ENCODE measurements around the gene TTC38.
"Not testable (repeated sequence)": the region's sequence is repeated elsewhere in the genome, so short reads cannot be mapped to it uniquely, and the experiment has no call there.

Gene TTC38

DNA sequence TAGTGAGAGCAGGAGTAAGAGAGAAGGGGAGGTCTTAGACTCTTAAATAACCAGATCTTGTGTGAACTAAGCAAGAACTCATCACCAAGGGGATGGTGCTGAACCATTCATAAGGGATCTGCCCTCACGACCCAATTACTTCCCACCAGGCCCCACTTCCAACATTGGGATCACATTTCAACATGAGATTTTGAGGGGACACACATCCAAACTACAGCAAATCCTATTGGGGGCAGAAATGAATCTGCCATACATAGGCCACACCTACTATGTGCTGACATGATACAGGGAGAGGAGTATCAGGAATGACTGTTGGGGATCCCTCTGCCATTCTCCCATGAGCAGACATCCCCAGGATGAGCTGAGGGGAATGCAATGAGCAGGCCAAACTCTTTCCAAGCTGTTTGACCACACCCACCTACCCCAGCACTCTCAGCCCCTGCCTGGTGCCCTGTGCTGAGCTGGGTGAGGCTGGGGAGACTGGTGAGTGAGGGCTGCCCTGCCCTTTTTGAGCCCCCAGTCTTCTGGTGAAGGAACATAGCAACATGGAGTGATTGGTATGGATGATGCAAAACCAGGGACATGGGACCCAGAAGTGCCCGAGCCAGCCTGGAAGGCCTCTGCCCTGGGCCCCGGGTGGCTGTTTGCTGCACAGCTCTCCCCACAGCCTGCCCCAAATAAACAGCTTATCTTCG, 27.6 kb downstream of the TTC38 start:
- DNase-seq (ENCODE audit: low read depth, low spot score) = no peak

DNA sequence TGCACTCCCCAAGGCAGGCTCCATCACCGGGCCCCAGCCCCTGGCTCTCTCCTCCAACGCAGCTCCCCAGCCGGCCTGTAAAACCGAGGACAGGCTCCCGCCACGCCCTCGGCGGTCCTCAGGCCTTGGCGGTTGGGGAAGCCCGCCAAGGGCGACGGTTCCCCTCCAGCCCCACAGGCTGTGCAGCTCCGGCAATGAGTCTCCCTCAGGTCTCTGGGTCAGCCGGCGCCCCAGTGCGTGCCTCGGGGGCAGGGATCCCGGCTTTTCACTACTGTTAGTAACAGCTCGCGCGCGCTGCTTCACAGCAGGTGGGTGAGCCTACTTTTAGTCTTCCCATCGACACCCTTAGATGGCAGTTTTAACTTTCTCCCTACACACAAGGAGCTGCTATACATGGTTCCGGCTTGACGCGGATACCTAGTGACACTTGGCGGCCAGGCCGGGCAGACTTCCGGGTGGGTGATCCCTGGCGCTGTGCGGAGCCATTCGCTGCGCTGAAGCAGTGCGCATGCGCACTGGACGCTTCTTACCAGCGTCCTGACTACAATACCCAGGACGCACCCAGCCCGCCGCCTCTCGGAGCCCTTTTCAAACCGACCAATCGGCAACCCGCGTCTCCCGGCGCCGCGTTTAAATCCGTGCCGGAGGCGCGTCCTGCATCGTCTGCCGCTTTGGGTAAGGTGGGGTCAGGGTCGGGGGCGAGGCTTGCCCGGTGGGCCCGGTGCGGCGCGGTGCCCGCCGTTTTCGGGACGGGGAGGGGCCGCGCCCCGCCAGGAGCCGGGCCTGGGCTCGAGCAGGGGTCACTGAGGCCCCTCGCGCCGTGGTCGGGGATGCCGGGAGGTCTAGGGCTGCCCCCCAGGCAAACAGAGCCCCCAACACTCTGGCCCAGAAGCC, 28.7 kb downstream of the TTC38 start, which contains the start of gene GTSE1:
GTSE1 (plus strand) TSS at position 614 of the 894 bp plus-strand sequence. CDS start 531 bp downstream, outside the sequence.
- peak; percentile 94 for DNase-seq (ENCODE audit: low read depth, low spot score)

DNA sequence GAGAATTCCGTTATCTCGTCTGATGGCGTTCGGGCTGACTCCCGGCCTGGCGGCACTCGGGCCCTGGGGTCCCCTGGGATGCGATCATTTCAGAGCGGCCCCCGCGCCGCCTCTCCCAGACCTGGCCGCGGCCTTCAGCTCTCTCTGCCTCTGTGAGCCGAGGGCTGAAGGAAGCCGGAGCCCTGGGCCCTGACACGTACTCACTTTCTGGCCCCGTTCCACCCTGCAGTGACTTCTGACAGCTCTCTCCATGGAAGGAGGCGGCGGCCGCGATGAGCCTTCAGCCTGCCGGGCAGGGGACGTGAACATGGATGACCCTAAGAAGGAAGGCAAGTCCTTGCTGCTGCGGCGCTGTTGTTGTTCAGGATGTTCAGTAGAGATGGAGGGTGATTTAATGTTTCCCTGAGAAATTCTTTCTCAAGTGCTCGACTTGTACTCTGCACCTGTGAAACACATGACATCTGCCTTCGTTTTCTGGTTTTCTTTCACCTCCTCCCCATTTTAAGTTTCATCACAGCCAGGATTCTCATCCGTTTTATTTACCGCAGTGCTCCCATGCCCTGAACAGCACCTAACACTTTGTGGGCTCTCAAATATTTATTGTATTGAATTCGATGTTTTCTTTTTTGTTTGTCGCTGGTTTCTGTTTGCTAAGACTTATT, 29.5 kb downstream of the TTC38 start:
- no peak for DNase-seq (ENCODE audit: low read depth, low spot score)

DNA sequence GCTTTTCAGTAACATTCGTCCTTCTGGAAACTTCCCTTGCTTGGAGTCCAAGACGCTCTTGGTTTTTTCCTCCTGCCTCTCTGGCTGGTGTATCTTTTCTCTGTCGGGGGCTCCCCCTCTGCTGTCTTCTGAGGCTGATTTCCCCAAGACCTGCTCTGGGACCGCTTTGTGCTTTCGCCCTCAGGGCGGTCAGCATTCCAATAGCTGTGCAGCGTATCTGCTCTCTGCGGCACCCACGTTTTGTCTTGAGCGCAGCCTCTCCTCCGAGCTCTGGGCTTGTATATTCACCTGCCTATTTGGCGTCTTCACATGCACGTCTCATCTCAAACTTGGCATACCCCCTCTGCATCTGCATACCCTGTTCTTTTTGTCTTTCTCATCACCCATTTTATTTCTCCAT, 31.3 kb downstream of the TTC38 start:
- no peak for DNase-seq (ENCODE audit: low read depth, low spot score)

DNA sequence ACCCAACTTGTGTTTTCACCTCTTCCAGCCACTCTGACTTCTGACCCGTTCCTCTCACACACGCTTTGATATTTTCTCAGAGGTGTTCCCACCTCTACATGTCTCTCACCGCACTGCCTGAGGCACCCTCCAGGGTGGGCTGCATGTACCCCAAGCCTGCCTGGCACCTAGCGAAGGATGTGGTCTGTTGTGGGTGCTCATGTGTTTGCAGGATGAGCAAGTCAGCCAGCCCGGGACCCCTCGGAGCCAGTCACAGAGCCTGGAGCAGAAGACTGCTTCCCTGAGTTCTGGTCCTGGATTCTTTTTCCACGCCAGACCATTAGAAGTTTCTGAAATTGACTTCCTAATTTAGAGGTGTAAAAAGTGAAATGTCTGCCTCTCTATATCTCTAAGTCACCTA, 32.7 kb downstream of the TTC38 start:
- DNase-seq (ENCODE audit: low read depth, low spot score) = no peak

DNA sequence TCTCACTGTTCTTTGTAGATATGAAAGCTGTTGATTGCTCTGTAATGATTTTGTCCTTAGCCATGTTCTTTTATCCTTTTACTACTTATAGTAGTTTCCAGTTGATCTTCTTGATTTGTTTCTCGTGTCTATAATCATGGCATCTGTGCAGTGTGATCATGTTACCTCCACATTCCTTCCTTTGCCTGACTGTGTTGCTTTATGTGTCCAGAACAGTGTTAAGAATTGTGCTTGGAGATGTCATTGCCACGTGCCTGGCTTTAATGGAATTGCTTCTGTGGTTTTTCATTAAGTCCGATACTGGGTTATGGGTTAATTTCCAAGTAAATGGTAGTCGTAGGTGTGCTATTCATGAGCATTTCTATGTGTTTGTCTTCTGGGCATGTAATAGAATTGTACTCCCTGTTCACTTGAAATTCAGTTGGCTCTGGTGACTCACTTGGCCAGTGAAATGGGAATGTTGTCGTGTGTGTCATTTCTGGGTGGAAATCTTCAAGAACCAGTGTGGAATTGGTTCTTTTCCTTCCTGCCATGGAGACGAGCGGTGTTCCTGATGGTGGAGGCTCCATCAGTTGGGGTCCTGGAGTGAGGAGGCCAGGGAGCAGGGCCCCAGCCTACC, 35.6 kb downstream of the TTC38 start:
- DNase-seq (ENCODE audit: low read depth, low spot score) = no peak

DNA sequence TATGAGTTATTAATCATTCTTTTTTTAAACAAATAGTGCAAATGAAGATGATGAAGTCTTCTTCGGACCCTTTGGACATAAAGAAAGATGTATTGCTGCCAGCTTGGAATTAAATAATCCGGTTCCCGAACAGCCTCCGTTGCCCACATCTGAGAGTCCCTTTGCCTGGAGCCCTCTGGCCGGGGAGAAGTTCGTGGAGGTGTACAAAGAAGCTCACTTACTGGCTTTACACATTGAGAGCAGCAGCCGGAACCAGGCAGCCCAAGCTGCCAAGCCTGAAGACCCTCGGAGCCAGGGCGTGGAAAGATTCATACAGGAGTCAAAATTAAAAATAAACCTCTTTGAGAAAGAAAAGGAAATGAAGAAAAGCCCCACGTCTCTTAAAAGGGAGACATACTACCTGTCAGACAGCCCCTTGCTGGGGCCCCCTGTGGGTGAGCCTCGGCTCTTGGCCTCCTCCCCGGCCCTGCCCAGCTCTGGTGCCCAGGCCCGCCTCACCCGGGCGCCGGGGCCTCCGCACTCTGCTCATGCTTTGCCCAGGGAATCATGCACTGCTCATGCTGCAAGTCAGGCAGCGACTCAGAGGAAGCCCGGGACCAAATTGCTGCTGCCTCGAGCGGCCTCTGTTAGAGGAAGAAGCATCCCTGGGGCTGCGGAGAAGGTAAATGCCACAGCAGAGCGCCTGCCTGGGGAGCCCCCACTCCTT, 40.6 kb downstream of the TTC38 start:
- DNase-seq (ENCODE audit: low read depth, low spot score) = no peak

DNA sequence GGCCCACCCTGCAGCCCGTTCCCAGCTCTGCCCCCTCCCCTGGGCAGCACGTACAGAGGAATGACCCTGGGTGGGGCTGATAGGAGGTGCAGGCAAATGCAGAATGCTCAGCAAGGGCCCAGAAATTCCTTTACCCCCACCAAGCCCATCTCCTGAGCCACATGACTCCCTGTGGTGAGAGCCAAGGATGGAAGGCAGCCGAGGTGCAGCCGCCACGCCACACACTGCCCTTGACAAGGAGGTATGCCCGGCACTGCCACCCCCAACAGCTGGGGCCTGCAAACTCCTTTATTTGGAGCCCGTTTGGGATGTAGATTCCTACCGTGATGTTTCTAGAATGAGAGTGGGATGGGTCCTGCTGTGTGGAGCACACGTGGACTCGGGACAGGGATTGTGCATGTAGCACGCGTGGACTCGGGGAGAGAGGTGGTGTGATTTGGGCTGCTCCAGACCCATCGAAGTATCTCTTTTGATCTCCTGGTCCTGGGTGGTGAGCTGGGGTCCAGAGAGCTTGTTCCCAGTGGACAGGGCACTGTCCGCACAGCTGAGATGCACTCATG, 41.8 kb downstream of the TTC38 start:
- DNase-seq (ENCODE audit: low read depth, low spot score) = no peak

DNA sequence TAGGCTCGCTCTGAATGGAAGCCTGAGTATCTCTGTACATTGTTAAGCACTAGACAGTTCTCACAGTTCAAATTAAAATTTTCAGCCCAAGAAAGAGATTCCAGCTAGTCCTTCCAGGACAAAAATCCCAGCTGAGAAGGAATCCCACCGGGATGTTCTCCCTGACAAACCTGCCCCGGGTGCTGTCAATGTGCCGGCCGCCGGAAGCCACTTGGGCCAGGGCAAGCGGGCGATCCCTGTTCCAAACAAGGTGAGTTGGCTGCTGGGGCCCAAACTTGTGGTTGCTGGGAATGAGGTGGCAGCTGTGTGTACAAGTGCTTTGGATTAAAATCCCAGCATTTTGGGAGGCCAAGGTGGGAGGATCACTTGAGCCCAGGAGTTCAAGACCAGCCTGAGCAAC, 44.2 kb downstream of the TTC38 start:
- DNase-seq (ENCODE audit: low read depth, low spot score) = no peak

DNA sequence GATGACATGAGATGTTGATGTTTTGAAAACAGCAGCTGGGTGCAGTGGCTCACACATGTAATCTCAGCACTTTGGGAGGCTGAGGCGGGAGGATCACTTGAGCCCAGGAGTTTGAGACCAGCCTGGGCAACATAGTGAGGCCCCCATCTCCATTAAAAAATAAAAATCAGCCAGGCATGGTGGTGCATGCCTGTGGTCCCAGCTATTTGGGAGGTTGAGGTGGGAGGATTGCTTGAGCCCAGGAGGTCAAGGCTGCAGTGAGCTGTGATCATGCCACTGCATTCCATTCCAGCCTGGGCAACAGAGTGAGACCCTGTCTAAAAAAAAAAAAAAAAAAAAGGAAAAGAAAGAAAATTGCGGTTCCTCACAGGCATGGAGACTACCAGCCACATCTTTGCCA, 45.0 kb downstream of the TTC38 start:
- not testable (repeated sequence) for DNase-seq (ENCODE audit: low read depth, low spot score)

DNA sequence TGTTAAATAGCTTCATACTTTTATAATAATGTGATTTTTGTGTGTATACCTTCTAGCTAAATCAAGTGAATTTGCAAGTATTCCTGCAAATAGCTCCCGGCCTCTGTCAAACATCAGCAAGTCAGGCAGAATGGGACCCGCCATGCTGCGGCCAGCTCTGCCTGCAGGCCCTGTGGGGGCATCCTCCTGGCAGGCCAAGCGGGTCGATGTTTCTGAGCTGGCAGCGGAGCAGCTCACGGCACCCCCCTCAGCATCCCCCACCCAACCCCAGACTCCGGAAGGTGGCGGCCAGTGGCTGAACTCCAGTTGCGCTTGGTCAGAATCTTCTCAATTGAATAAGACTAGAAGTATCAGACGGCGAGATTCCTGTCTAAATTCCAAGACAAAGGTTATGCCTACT, 48.2 kb downstream of the TTC38 start:
- no peak for DNase-seq (ENCODE audit: low read depth, low spot score)

DNA sequence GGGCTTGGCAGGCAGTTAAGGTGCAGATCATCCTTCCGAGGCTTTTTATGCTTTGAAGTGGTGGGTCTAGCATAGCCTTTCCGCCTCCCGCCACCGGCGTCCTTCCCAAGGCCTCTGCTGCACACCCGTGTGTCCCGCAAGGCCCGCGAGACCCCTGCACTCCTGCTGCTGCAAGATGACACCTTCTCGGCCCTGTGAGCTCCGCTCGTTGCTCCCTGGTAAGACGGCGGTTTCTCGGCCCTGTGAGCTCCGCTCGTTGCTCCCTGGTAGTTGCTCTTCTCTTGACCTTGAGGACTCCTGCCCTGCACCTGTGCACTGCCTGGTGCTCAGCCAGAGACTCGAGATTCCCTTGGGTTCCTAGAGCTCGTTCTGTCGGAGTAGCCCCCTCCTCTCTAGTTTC, 49.8 kb downstream of the TTC38 start:
- DNase-seq (ENCODE audit: low read depth, low spot score) = no peak

DNA sequence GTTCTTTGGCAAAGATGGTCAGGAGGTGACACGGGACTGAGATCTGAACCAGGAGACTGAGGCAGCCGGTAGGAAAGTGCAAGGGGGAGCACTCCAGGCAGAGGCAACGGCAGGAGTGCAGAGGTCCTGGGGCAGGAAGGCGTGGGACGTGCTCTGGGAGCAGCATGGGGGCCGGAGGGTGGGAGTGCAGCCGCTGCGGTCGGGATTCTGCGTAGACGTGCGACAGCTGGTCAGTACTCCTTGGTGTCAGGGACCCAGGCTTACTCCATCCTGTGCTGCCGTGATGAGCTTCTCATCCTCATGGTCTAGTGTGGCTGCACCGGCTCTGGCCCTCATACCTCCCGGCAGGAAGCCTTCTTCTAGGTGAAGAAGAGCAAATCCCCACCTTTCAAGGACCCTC, 50.8 kb downstream of the TTC38 start:
- DNase-seq (ENCODE audit: low read depth, low spot score) = no peak

DNA sequence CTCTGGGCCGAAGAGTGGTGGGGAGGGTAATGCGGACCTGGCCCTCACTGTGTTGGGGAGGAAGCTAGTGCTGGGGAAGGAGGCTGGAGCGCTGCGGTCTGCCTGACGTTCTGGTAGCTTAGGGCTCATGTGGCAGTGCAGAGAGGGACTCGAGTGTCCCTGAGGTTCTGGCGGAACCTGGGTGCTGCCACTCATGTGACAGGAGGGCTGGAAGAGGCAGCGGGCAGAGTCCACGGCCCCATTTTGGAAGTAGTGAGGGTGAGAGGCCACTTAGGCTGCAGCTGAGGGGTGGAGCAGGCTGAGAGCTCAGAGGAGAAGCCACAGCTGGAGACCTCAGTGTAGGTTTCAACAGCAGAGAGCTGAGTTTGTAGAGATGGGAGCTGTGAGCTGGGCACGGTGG, 51.5 kb downstream of the TTC38 start:
- DNase-seq (ENCODE audit: low read depth, low spot score) = no peak

DNA sequence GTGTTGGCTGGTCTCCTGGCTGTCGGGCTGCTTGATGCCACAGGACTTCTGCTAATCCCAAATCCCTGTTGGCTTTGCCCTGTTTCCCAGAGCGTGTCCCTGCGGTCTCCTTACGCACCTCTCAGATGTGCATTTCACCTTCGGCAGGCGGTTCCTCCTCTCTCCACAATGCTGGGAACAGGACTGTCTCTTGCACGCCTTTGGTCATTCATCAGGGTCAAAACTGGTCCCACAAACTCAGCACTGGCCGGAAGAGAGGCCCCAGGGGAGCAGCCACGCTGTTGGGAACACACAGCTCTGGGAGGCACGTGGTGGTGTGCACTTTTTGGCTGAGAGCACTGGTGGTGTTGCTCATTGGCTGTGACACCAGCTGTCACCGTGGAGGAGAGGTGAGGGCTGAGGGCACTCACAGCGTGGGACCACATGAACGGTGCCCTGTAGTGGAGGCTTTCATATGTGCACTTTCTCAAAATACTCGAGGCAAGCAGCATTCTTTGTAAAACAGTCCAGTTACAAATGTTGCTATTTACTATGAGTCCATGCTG, 52.4 kb downstream of the TTC38 start:
- no peak for DNase-seq (ENCODE audit: low read depth, low spot score)

DNA sequence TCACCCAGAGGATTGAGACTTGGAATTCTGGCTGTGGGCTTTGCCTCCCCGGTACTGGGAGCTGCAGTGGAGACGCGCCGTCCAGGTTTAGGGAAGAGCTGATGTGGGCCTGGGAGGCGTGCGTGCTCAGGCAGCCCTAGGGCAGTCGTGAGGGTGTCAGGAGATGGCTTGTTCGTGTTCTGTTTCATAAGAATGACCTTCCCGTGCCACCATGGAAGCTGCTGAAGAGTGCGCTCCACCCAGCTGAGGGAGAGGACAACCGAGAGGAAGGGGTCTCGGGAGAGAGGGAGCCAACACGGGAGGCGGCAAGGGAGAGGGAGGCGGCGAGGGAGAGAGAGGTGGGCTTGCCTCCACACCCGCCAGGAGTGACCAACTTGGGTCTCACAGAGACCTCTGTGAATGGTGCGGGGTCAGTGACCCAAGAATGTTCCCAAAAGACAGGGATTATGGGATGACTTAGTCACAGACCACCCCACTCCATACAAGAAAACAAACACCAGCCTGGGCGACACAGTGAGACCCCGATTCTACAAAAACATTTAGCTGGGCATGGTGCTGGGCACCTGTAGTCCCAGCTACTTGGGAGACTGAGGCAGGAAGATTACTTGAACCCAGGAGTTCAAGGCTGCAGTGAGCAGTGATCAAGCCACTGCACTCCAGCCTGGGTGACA, 53.0 kb downstream of the TTC38 start:
- no peak for DNase-seq (ENCODE audit: low read depth, low spot score)

DNA sequence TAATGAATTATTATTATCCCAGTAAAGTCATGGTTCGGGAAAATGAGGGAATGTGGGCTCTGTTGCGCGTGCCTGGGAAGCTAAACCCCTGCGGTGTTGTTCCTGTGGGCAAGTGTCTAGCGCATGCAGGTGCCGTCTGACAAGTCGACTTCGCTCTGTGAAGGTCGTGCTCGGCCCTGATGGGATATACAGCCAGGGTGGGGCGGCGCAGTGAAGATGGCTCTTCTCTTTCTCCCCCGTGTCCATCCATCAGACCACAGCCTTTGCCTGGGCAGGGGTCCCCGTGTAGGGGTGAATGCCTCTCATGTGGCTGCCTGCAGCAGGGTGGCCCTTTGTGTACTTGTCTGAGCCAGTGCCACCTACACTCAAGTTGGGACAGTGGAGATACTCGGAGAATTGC, 54.9 kb downstream of the TTC38 start:
- no peak for DNase-seq (ENCODE audit: low read depth, low spot score)

DNA sequence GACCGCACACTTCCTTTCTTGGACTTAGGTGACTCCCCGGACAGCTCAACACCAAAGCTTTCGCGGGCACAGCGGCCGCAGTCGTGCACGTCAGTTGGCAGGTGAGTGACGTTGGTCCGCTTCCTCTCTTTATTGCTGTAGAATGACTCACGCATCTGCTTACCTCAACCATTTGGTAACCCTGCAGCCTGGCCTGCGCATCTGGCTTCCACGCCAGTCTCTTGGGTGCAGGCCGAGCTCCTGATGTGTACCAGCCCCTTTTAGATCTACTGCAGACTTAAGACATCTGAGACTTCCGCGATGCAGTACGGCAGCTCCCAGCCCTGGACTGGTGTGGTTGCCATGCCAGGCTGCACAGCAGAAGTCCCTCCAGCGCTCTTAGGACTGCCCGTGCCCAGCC, 55.4 kb downstream of the TTC38 start:
- DNase-seq (ENCODE audit: low read depth, low spot score) = no peak

DNA sequence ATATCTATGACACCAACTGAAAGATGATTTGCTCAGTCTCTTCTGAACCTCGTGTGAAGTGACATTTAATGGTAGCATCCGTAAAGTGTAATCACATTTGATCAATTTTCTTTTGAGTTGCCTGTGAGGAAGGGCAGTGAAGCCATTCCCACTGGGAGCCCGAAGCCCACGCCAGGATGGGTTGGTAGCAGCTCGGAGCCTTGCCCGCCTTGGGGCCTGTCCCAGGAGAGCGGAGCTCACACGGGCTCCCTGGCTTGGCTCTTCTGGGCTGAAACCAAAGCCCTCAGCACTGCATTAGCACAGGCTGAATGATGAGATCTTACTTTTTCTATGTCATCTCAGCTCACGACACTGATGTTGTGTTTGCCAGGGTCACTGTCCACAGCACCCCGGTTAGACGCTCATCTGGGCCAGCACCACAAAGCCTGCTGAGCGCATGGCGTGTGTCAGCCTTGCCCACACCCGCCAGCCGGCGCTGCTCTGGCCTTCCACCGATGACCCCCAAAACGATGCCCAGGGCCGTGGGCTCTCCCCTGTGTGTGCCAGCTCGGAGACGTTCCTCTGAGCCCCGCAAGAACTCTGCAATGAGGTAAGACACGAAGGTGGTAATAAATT, 58.4 kb downstream of the TTC38 start:
- DNase-seq (ENCODE audit: low read depth, low spot score) = no peak

Measured in smooth muscle cell of the brain vasculature (primary cell).